ENCODE results near the gene PRPS2.
A peak's percentile ranks its signal among the peaks of the same experiment; 100 is the strongest.

DNA sequence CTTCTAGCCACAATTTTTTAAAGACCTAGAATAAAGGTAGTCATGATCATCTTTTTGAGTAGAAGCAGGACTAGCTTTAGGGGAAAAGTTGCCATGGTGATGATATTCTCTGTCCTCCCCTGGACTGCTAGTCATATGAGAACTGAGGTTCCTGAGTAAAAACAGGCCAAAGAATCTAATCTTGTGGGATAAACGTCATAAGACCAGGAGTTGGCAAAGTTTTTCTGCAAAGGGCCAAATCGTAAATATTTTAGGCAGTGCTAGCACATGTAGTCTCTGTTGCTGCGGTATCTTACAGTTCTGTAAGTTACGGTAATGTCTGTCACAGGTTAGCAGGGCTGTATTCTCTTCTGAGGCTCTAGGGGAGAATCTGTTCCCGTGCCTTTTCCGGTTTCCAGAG lies 3.4 kb downstream of the PRPS2 start:
- TF ChIP-seq, protein P1, sequence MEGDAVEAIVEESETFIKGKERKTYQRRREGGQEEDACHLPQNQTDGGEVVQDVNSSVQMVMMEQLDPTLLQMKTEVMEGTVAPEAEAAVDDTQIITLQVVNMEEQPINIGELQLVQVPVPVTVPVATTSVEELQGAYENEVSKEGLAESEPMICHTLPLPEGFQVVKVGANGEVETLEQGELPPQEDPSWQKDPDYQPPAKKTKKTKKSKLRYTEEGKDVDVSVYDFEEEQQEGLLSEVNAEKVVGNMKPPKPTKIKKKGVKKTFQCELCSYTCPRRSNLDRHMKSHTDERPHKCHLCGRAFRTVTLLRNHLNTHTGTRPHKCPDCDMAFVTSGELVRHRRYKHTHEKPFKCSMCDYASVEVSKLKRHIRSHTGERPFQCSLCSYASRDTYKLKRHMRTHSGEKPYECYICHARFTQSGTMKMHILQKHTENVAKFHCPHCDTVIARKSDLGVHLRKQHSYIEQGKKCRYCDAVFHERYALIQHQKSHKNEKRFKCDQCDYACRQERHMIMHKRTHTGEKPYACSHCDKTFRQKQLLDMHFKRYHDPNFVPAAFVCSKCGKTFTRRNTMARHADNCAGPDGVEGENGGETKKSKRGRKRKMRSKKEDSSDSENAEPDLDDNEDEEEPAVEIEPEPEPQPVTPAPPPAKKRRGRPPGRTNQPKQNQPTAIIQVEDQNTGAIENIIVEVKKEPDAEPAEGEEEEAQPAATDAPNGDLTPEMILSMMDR (IDR thresholded peaks at IDR 0.05): no peak
- TF ChIP-seq POLR2A (IDR thresholded peaks at IDR 0.05) (no peak), POLR2AphosphoS5 (IDR thresholded peaks at IDR 0.05) (peak in 1 of 3 donors; percentile 39)

All from transverse colon (tissue), 4 donors.